SU-DHL-6 (cell line): ENCODE measurements around the gene KCNN3.

Experiments
- EZH2phosphoT487 ChIP-seq: fragments of 200-600 bp; sonication (generic), shearing (Covaris generic); conservative IDR thresholded peaks from 2 replicates; pipeline ENCODE4 v1.6.1; 2018; ENCODE audit warnings: mild to moderate bottlenecking, antibody characterized with exemption, low read length, moderate library complexity, mixed read lengths
- TF ChIP-seq, protein P1 (sequence below): fragments of 200-600 bp; sonication (generic); IDR thresholded peaks from one replicate; pipeline ENCODE4 v1.5.1; 2017; ENCODE audit warnings: antibody characterized with exemption, mild to moderate bottlenecking, low read length, moderate library complexity; ENCODE audit not compliant: insufficient read depth, poor library complexity, severe bottlenecking

DNA sequence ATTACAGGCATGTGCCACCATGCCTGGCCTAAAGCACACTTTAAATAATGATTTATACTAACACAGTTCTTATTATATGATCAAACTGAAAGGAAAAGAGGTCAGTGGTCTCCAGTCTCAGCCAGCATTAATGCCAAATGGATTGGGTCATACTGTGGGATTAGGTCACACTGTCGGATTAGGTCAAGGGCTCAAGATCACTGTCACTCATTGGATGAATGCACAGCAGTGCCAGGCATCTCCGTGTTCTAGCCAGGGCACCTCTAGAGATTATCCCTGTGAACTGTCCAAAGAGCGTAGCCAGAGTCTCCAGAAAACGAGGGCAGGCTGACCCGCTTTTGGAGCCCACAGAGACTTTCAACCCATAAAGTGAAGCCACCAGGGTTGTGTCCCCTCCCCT is 70.9 kb downstream of the KCNN3 start:
- TF ChIP-seq, protein P1, sequence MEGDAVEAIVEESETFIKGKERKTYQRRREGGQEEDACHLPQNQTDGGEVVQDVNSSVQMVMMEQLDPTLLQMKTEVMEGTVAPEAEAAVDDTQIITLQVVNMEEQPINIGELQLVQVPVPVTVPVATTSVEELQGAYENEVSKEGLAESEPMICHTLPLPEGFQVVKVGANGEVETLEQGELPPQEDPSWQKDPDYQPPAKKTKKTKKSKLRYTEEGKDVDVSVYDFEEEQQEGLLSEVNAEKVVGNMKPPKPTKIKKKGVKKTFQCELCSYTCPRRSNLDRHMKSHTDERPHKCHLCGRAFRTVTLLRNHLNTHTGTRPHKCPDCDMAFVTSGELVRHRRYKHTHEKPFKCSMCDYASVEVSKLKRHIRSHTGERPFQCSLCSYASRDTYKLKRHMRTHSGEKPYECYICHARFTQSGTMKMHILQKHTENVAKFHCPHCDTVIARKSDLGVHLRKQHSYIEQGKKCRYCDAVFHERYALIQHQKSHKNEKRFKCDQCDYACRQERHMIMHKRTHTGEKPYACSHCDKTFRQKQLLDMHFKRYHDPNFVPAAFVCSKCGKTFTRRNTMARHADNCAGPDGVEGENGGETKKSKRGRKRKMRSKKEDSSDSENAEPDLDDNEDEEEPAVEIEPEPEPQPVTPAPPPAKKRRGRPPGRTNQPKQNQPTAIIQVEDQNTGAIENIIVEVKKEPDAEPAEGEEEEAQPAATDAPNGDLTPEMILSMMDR: no peak
- no peak for TF ChIP-seq EZH2phosphoT487
